Colonic mucosa (tissue), 4 donors: Measurements from ENCODE around the gene AFAP1L2. TPM values are rescaled to one million over a fixed set of nuclear protein-coding genes. Genes with fewer than 3 reads are reported as not detected.
"Not testable (repeated sequence)": the region's sequence is repeated elsewhere in the genome, so short reads cannot be mapped to it uniquely, and the experiment has no call there.

Source experiments
- DNase-seq: peaks from one replicate; pipeline ENCODE4 v3.0.0-alpha.2; 2020
- H3K27ac ChIP-seq: fragments of 200-600 bp; one replicate; pipeline ENCODE4 v1.8.0; 2021
- H3K27me3 ChIP-seq: fragments of 200-600 bp; one replicate; pipeline ENCODE4 v1.8.0; 2021
- H3K36me3 ChIP-seq: fragments of 200-600 bp; one replicate; pipeline ENCODE4 v1.8.0; 2021
- H3K4me1 ChIP-seq: fragments of 200-600 bp; one replicate; pipeline ENCODE4 v1.8.0; 2021; ENCODE audit warnings: mild to moderate bottlenecking
- H3K4me3 ChIP-seq: fragments of 200-600 bp; one replicate; pipeline ENCODE4 v1.8.0; 2021
- H3K9ac ChIP-seq, 2 donors: one replicate each; pipeline ENCODE4 v1.7.0; 2013; ENCODE audit warnings: control low read depth in 2 of 2, low read depth in 2 of 2, low read length in 2 of 2
- H3K9me3 ChIP-seq: fragments of 200-600 bp; one replicate; pipeline ENCODE4 v1.8.0; 2021
- CTCF ChIP-seq: fragments of 200-600 bp; IDR thresholded peaks from one replicate; pipeline ENCODE4 v1.8.0; 2022; ENCODE audit warnings: antibody characterized with exemption, mild to moderate bottlenecking
- intact Hi-C: fragments of 100-400 bp; cut with DNase I; formaldehyde crosslinking; loops from one replicate; pipeline ENCODE4 v1.14.1; 2022
- total RNA-seq, 2 donors: library from RNA; stranded (reverse); fragmentation: NEBNext Ultra II Directional in 1 of 2; extraction: Animal tissue kit (Norgen Biotek cat#: 25700) in 1 of 2; gene quantifications; one replicate each; pipeline ENCODE4 v1.2.1, GENCODE V29; 2021
- donor health status: healthy.
- donor health status: DM: no; HTN: no; CAD: no.
- donor health status: DM: no; HTN: no; CAD: no.

AFAP1L2 gene
- total RNA-seq, 2 donors from 2014 or later: 7.9 to 13.7 TPM

- TF ChIP-seq CTCF: no peak
- Histone ChIP-seq H3K4me3 (no peak overlapping the region), H3K27ac (no peak overlapping the region), H3K9ac (no peak overlapping the region), H3K27me3 (no peaks in the 10 kb centered on the region), H3K36me3 (no peaks in the 10 kb centered on the region), H3K4me1 (no peaks in the 10 kb centered on the region), H3K9me3 (no peaks in the 10 kb centered on the region)
- DNase-seq: no peak
- intact Hi-C loops: no loop called here
Measured at GRCh38 chr10:114337510-114338462, 66.5 kb downstream of the AFAP1L2 start.

- no peak overlapping the region for H3K27ac ChIP-seq
- TF ChIP-seq CTCF: no peak
- H3K9me3 ChIP-seq: no peaks in the 10 kb centered on the region
- no peak overlapping the region for H3K9ac ChIP-seq
- H3K27me3 ChIP-seq: no peaks in the 10 kb centered on the region
- no peak overlapping the region for H3K4me3 ChIP-seq
- no peak for DNase-seq
- H3K36me3 ChIP-seq: no peaks in the 10 kb centered on the region
- H3K4me1 ChIP-seq: no peaks in the 10 kb centered on the region
- intact Hi-C loops: no loop called here
Measured at GRCh38 chr10:114336823-114337509, 67.3 kb downstream of the AFAP1L2 start.

GRCh38 chr10:114335614-114336013 lies 68.7 kb downstream of the AFAP1L2 start:
- intact Hi-C loops: no loop called here
- H3K4me1 ChIP-seq: no peaks in the 10 kb centered on the region

GRCh38 chr10:114334301-114334700 lies 70.0 kb downstream of the AFAP1L2 start:
- no peaks in the 10 kb centered on the region for H3K9me3 ChIP-seq
- no peak for DNase-seq
- no peaks in the 10 kb centered on the region for H3K27me3 ChIP-seq
- H3K9ac ChIP-seq: no peak overlapping the region
- no peaks in the 10 kb centered on the region for H3K36me3 ChIP-seq
- intact Hi-C loops: no loop called here
- H3K4me1 ChIP-seq: no peaks in the 10 kb centered on the region
- no peak overlapping the region for H3K27ac ChIP-seq
- no peak overlapping the region for H3K4me3 ChIP-seq
- TF ChIP-seq CTCF: no peak

More at GRCh38 chr10:114335614-114336013, 68.7 kb downstream of the AFAP1L2 start:
- no peaks in the 10 kb centered on the region for H3K27me3 ChIP-seq
- no peak overlapping the region for H3K4me3 ChIP-seq
- H3K27ac ChIP-seq: no peak overlapping the region
- H3K9me3 ChIP-seq: no peaks in the 10 kb centered on the region
- no peak for TF ChIP-seq CTCF
- DNase-seq: no peak
- no peaks in the 10 kb centered on the region for H3K36me3 ChIP-seq
- H3K9ac ChIP-seq: no peak overlapping the region

- H3K36me3 ChIP-seq, H3K27ac ChIP-seq, H3K9me3 ChIP-seq, intact Hi-C loops, H3K9ac ChIP-seq, H3K27me3 ChIP-seq, H3K4me3 ChIP-seq, H3K4me1 ChIP-seq, DNase-seq: not testable (repeated sequence)
Measured at GRCh38 chr10:114333441-114333840, 70.9 kb downstream of the AFAP1L2 start.
